IPS-15b (cell line): ENCODE measurements around the gene BCL2L11.

Experiments
- H3K27me3 ChIP-seq: one replicate; pipeline ENCODE4 v1.6.1; 2013; ENCODE audit warnings: low read length; ENCODE audit not compliant: control insufficient read depth, insufficient read depth
- H3K36me3 ChIP-seq: one replicate; pipeline ENCODE4 v1.6.1; 2013; ENCODE audit warnings: low read length; ENCODE audit not compliant: control insufficient read depth, insufficient read depth
- H3K4me1 ChIP-seq: one replicate; pipeline ENCODE4 v1.6.1; 2013; ENCODE audit warnings: mild to moderate bottlenecking, low read length; ENCODE audit not compliant: control insufficient read depth, insufficient read depth
- H3K4me3 ChIP-seq: one replicate; pipeline ENCODE4 v1.5.1; 2013; ENCODE audit warnings: low read depth, low read length
- H3K9ac ChIP-seq: one replicate; pipeline ENCODE4 v1.6.1; 2013; ENCODE audit warnings: low read depth, mild to moderate bottlenecking, low read length
- H3K9me3 ChIP-seq: one replicate; pipeline ENCODE4 v1.6.1; 2013; ENCODE audit warnings: mild to moderate bottlenecking, low read length; ENCODE audit not compliant: control insufficient read depth, insufficient read depth

BCL2L11 gene

GRCh38 chr2:111135237-111135909, 14.7 kb downstream of the BCL2L11 start:
- H3K4me1 ChIP-seq: no peaks in the 10 kb centered on the region
- no peaks in the 10 kb centered on the region for H3K27me3 ChIP-seq
- H3K36me3 ChIP-seq: no peaks in the 10 kb centered on the region
- no peak overlapping the region for H3K9ac ChIP-seq
- H3K4me3 ChIP-seq: no peak overlapping the region
- H3K9me3 ChIP-seq: no peaks in the 10 kb centered on the region

- Histone ChIP-seq H3K4me1 (no peaks in the 10 kb centered on the region), H3K4me3 (no peak overlapping the region), H3K27me3 (no peaks in the 10 kb centered on the region), H3K36me3 (no peaks in the 10 kb centered on the region), H3K9ac (no peak overlapping the region), H3K9me3 (no peaks in the 10 kb centered on the region)
Measured at GRCh38 chr2:111135910-111136297, 15.2 kb downstream of the BCL2L11 start.

- Histone ChIP-seq H3K36me3 (no peaks in the 10 kb centered on the region), H3K9ac (no peak overlapping the region), H3K4me1 (no peaks in the 10 kb centered on the region)
Measured at GRCh38 chr2:111138839-111139238, 18.1 kb downstream of the BCL2L11 start.

GRCh38 chr2:111139637-111140317, 19.1 kb downstream of the BCL2L11 start:
- H3K27me3 ChIP-seq: no peaks in the 10 kb centered on the region
- H3K36me3 ChIP-seq: no peaks in the 10 kb centered on the region
- H3K9ac ChIP-seq: no peak overlapping the region
- H3K9me3 ChIP-seq: no peaks in the 10 kb centered on the region
- no peaks in the 10 kb centered on the region for H3K4me1 ChIP-seq
- H3K4me3 ChIP-seq: no peak overlapping the region

More at GRCh38 chr2:111138839-111139238, 18.1 kb downstream of the BCL2L11 start:
- Histone ChIP-seq H3K27me3 (no peaks in the 10 kb centered on the region), H3K4me3 (no peak overlapping the region), H3K9me3 (no peaks in the 10 kb centered on the region)

- Histone ChIP-seq H3K36me3 (no peaks in the 10 kb centered on the region), H3K9ac (no peak overlapping the region), H3K9me3 (no peaks in the 10 kb centered on the region), H3K4me3 (no peak overlapping the region), H3K4me1 (no peaks in the 10 kb centered on the region), H3K27me3 (no peaks in the 10 kb centered on the region)
Measured at GRCh38 chr2:111140815-111141214, 20.1 kb downstream of the BCL2L11 start.

- no peaks in the 10 kb centered on the region for H3K36me3 ChIP-seq
Measured at GRCh38 chr2:111142101-111142500, 21.4 kb downstream of the BCL2L11 start.

GRCh38 chr2:111143107-111143842, 22.6 kb downstream of the BCL2L11 start:
- no peak overlapping the region for H3K4me3 ChIP-seq
- no peaks in the 10 kb centered on the region for H3K9me3 ChIP-seq
- no peaks in the 10 kb centered on the region for H3K4me1 ChIP-seq
- no peaks in the 10 kb centered on the region for H3K36me3 ChIP-seq
- H3K27me3 ChIP-seq: no peaks in the 10 kb centered on the region
- H3K9ac ChIP-seq: no peak overlapping the region

More at GRCh38 chr2:111142101-111142500, 21.4 kb downstream of the BCL2L11 start:
- H3K4me1 ChIP-seq: no peaks in the 10 kb centered on the region
- H3K9me3 ChIP-seq: no peaks in the 10 kb centered on the region
- no peak overlapping the region for H3K4me3 ChIP-seq
- H3K27me3 ChIP-seq: no peaks in the 10 kb centered on the region
- H3K9ac ChIP-seq: no peak overlapping the region

- Histone ChIP-seq H3K4me1 (no peaks in the 10 kb centered on the region), H3K36me3 (no peaks in the 10 kb centered on the region), H3K9ac (no peak overlapping the region), H3K27me3 (no peaks in the 10 kb centered on the region), H3K9me3 (no peaks in the 10 kb centered on the region), H3K4me3 (no peak overlapping the region)
Measured at GRCh38 chr2:111143843-111144198, 23.1 kb downstream of the BCL2L11 start.

GRCh38 chr2:111145103-111145760, 24.5 kb downstream of the BCL2L11 start:
- H3K27me3 ChIP-seq: no peaks in the 10 kb centered on the region
- no peaks in the 10 kb centered on the region for H3K36me3 ChIP-seq
- H3K9ac ChIP-seq: no peak overlapping the region

GRCh38 chr2:111145951-111146350, 25.2 kb downstream of the BCL2L11 start:
- H3K9me3 ChIP-seq: no peaks in the 10 kb centered on the region
- no peaks in the 10 kb centered on the region for H3K4me1 ChIP-seq
- H3K36me3 ChIP-seq: peaks cover under 1% of the 10 kb centered on the region
- H3K27me3 ChIP-seq: no peaks in the 10 kb centered on the region
- H3K9ac ChIP-seq: no peak overlapping the region
- no peak overlapping the region for H3K4me3 ChIP-seq

More at GRCh38 chr2:111145103-111145760, 24.5 kb downstream of the BCL2L11 start:
- Histone ChIP-seq H3K4me3 (no peak overlapping the region), H3K4me1 (no peaks in the 10 kb centered on the region), H3K9me3 (no peaks in the 10 kb centered on the region)

GRCh38 chr2:111148225-111148873, 27.6 kb downstream of the BCL2L11 start:
- Histone ChIP-seq H3K9me3 (no peaks in the 10 kb centered on the region), H3K27me3 (no peaks in the 10 kb centered on the region), H3K36me3 (peaks cover 9% of the 10 kb centered on the region), H3K4me1 (no peaks in the 10 kb centered on the region), H3K4me3 (no peak overlapping the region), H3K9ac (no peak overlapping the region)
